Right lobe of liver (tissue), 6 donors: ENCODE data around the gene TMEM253. TPM values are rescaled to one million over a fixed set of nuclear protein-coding genes. Genes with fewer than 3 reads are reported as not detected.

Experiments
- ATAC-seq, 4 donors: fragments of 200-7000 bp; cut with Tn5 transposase; one replicate each; pipeline ENCODE4 v1.9.1; 2020; ENCODE audit warnings: mild to moderate bottlenecking in 4 of 4, moderate library complexity in 4 of 4
- DNase-seq, 3 donors: peaks; one replicate each; pipeline ENCODE4 v3.0.0-alpha.2; 2020
- H3K27ac ChIP-seq, 3 donors: fragments of 200-600 bp; one replicate each; pipeline ENCODE4 v1.8.0; 2022
- H3K27me3 ChIP-seq, 2 donors: fragments of 200-600 bp; one replicate each; pipeline ENCODE4 v1.8.0; 2022
- H3K36me3 ChIP-seq, 4 donors: fragments of 200-600 bp; sonication (generic) in 1 of 4; one replicate each; pipeline versions ENCODE4 v1.5.1 to v1.8.0; 2017 to 2022; ENCODE audit warnings: control low read depth in 1 of 4
- H3K4me1 ChIP-seq, 4 donors: fragments of 200-600 bp; sonication (generic) in 1 of 4; one replicate each; pipeline versions ENCODE4 v1.5.1 to v1.8.0; 2017 to 2022; ENCODE audit warnings: control low read depth in 1 of 4
- H3K4me3 ChIP-seq, 3 donors: fragments of 200-600 bp; one replicate each; pipeline ENCODE4 v1.8.0; 2022
- H3K9me3 ChIP-seq, 4 donors: fragments of 200-600 bp; sonication (generic) in 1 of 4; one replicate each; pipeline versions ENCODE4 v1.5.1 to v1.8.0; 2017 to 2022; ENCODE audit warnings: control low read depth in 1 of 4
- POLR2A ChIP-seq: fragments of 450-650 bp; IDR thresholded peaks from one replicate; pipeline ENCODE4 v1.6.1; 2017; ENCODE audit warnings: antibody characterized with exemption, mild to moderate bottlenecking
- WGBS: methylation state at CpG from one replicate; pipeline ENCODE4 v1.1.6; 2018; ENCODE audit warnings: low coverage, low lambda C conversion rate; ENCODE audit not compliant: insufficient coverage; ENCODE audit errors: missing lambda C conversion rate; 5-methylcytosine and 5-hydroxymethylcytosine counted together
- intact Hi-C, 2 donors: fragments of 100-400 bp; cut with DNase I; formaldehyde crosslinking; loops; one replicate each; pipeline versions ENCODE4 v1.11.2 to v1.14.1; 2022
- total RNA-seq, 6 experiments: library from RNA; depleted of rRNA in 2 of 6; stranded (reverse); fragments of >200 nt in 2 of 6; fragmentation: NEBNext Ultra II Directional in 3 of 6; extraction: Animal tissue kit (Norgen Biotek cat#: 25700) in 3 of 6; gene quantifications; one replicate each; pipeline versions ENCODE4 v1.1.0 to v1.2.4, GENCODE V29; 2016 to 2023
- TF ChIP-seq, protein P1 (sequence below), 4 donors: fragments of 200-600 bp in 3 of 4; fragments of 450-650 bp in 1 of 4; IDR thresholded peaks; one replicate each; pipeline versions ENCODE4 v1.5.1 to v1.8.0; 2016 to 2022; ENCODE audit warnings: antibody characterized with exemption in 4 of 4, mild to moderate bottlenecking in 2 of 4
- donor health status: DM: no; HTN: yes; CAD: no.
- donor health status: DM: no; HTN: no; CAD: no.
- donor health status: DM: no; HTN: no; CAD: no.
- donor health status: DM: no; HTN: yes; CAD: no.
- donor health status: DM: no; HTN: yes; CAD: no.

Gene TMEM253
- total RNA-seq, 6 experiments from 2014 or later = 0.20 to 1.2 (median 0.38) TPM; not detected in 2

DNA sequence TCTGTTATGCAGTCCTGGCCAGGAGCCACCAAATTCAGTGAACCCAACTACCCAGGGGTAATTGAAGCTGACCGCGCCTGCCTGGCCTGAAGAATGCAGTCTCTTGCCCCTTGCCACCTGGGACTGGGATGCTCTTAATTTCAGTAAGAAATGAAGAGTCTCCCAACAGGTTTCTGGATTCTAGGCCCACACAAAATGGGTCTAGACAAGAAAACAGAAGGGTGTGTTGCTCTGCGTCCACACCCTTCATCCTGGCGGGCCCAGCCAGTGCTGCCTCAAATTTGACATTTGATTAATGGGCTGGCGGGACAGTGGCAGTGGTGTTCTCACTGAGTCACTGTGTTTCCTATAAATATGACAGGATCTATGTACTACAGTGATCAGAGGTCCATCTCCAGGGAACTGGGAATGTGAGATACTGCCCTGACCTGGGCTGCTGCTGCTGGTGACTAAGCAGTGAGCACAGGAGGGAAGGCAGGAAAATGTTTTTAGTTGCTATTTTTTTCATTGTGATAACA is 6.5 kb downstream of the TMEM253 start:
- intact Hi-C loops = no loop called here
- H3K4me3 ChIP-seq = no peak overlapping the region
- DNase-seq (peak in 2 of 3 donors; percentile 55 to 83), ATAC-seq (peak; percentile 2 to 20 (median 8))
- H3K27ac ChIP-seq = peak overlapping the region in 1 of 3 donors; percentile 99
- peaks cover 0 to 41% (median 24%) of the 10 kb centered on the region in 4 donors for H3K4me1 ChIP-seq
- no peaks in the 10 kb centered on the region for H3K36me3 ChIP-seq
- no peaks in the 10 kb centered on the region for H3K27me3 ChIP-seq
- no peaks in the 10 kb centered on the region for H3K9me3 ChIP-seq
- WGBS = 13% methylated on average over 3 of the region's 5 CpGs
- TF ChIP-seq POLR2A = no peak
- TF ChIP-seq, protein P1, sequence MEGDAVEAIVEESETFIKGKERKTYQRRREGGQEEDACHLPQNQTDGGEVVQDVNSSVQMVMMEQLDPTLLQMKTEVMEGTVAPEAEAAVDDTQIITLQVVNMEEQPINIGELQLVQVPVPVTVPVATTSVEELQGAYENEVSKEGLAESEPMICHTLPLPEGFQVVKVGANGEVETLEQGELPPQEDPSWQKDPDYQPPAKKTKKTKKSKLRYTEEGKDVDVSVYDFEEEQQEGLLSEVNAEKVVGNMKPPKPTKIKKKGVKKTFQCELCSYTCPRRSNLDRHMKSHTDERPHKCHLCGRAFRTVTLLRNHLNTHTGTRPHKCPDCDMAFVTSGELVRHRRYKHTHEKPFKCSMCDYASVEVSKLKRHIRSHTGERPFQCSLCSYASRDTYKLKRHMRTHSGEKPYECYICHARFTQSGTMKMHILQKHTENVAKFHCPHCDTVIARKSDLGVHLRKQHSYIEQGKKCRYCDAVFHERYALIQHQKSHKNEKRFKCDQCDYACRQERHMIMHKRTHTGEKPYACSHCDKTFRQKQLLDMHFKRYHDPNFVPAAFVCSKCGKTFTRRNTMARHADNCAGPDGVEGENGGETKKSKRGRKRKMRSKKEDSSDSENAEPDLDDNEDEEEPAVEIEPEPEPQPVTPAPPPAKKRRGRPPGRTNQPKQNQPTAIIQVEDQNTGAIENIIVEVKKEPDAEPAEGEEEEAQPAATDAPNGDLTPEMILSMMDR (IDR thresholded peaks at IDR 0.05) = no peak

DNA sequence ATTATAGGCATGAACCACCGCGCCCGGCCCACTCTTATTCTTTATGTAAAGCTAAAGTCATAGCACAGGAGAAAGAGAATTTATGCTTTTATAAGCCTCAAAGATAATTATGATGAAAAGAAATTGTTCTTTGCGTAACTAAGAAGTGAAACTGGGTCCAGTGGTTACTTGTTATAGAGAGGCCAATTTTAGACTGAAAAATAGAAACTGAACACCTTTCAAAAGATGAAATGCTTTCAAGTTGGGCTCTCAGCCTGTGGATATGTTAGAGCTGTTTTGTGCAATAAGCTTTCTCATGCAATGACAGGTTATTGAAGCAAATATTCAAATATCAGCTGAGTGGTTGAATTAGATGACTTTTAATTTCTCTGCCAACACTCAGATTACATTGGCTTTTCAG is 7.9 kb downstream of the TMEM253 start:
- 91% methylated on average over 4 of the region's 4 CpGs for WGBS
- TF ChIP-seq POLR2A = no peak
- TF ChIP-seq, protein P1 (IDR thresholded peaks at IDR 0.05) = no peak
- ATAC-seq (no peak), DNase-seq (no peak)
- Histone ChIP-seq H3K27ac (no peak overlapping the region), H3K9me3 (no peaks in the 10 kb centered on the region), H3K4me1 (peaks cover 0 to 31% (median 20%) of the 10 kb centered on the region in 4 donors), H3K36me3 (no peaks in the 10 kb centered on the region), H3K27me3 (no peaks in the 10 kb centered on the region), H3K4me3 (no peak overlapping the region)
- intact Hi-C loops = no loop called here

DNA sequence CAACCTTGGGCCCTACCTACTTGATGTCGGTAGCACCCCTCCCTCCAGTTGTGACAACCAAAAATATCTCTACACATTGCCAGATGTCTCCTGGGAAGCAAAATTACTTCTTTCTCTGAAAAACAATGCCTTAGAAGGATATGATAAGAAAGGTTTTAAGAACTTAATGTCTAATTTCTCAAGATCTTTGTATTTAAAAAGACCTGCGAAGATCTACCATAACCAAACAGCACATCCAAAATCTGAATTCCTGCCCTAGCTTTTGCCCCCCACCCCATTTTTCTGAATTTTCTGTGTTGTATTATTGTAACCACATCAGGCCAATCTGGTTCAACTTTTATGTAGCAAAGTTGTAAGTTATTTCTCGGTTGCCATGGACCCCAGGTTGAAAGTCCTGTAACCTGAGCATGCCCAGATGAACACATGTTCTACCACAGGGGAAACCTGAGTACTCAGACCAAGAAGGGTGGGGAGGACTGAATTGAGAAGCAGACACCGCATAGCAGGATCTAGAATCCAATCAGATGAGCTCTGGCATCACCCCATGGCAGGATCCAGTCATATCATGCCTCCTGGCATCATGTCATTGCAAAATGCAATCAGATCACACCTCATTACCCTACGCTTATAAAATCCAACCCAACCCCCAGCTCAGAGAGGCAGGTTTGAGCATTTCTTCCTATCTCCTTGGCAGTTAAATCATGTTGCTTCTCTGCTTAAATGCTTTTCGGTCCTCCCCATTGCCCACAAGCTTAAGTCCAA is 8.7 kb downstream of the TMEM253 start:
- Histone ChIP-seq H3K27ac (no peak overlapping the region), H3K4me3 (no peak overlapping the region), H3K9me3 (no peaks in the 10 kb centered on the region), H3K27me3 (no peaks in the 10 kb centered on the region), H3K36me3 (no peaks in the 10 kb centered on the region), H3K4me1 (peaks cover 0 to 30% (median 19%) of the 10 kb centered on the region in 4 donors)
- 87% methylated on average over 5 of the region's 6 CpGs for WGBS
- intact Hi-C loops = no loop called here
- TF ChIP-seq POLR2A = no peak
- TF ChIP-seq, protein P1 (IDR thresholded peaks at IDR 0.05) = no peak
- ATAC-seq (no peak), DNase-seq (no peak)

DNA sequence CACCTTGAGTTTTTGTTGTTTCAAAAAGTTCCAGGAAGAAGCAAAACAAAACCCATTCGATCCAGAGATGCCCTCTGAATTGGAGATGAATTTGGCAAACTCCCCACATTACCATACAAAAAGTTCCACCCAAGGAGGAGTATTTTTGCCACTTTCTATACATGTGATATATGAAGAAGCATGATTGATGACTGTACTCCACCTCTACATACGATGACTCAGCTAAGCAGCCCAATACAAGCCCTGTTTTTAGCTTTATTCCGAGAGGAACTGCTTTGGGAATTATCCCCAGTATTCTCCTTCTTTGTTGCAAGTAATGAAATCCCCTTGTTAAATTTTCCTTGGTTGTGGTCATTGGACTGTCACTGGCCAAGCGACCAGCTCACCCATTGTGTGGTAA is 11.4 kb downstream of the TMEM253 start:
- Histone ChIP-seq H3K4me3 (no peak overlapping the region), H3K36me3 (no peaks in the 10 kb centered on the region), H3K4me1 (peaks cover 0 to 3% (median 1%) of the 10 kb centered on the region in 4 donors), H3K27ac (no peak overlapping the region), H3K27me3 (no peaks in the 10 kb centered on the region), H3K9me3 (no peaks in the 10 kb centered on the region)
- ATAC-seq (no peak), DNase-seq (no peak)
- intact Hi-C loops = no loop called here
- TF ChIP-seq, protein P1 (IDR thresholded peaks at IDR 0.05) = no peak
- TF ChIP-seq POLR2A = no peak
- WGBS = 91% methylated on average over 4 of the region's 4 CpGs
